Trophoblast cell (in vitro differentiated cells and primary cell): ENCODE data around the gene HIGD2A.

Experiments
- DNase-seq, 2 donors: peaks; one replicate each; pipeline ENCODE4 v3.0.0-alpha.2; 2016
- H2AFZ ChIP-seq: 2 replicates; pipeline ENCODE4 v1.6.1; 2013; ENCODE audit warnings: low read length, moderate library complexity, mild to moderate bottlenecking; ENCODE audit not compliant: insufficient read depth, poor library complexity
- H2AK5ac ChIP-seq: 2 replicates; pipeline ENCODE4 v1.6.1; 2013; ENCODE audit warnings: mild to moderate bottlenecking, low read length
- H2BK120ac ChIP-seq: 2 replicates; pipeline ENCODE4 v1.6.1; 2013; ENCODE audit warnings: low read length, mild to moderate bottlenecking, moderate library complexity; ENCODE audit not compliant: insufficient read depth, poor library complexity
- H2BK12ac ChIP-seq: 2 replicates; pipeline ENCODE4 v1.6.1; 2013; ENCODE audit warnings: mild to moderate bottlenecking, low read length, moderate library complexity
- H2BK5ac ChIP-seq: 2 replicates; pipeline ENCODE4 v1.6.1; 2013; ENCODE audit warnings: low read length, low read depth, moderate library complexity, mild to moderate bottlenecking; ENCODE audit not compliant: poor library complexity
- H3K14ac ChIP-seq: 2 replicates; pipeline ENCODE4 v1.6.1; 2013; ENCODE audit warnings: mild to moderate bottlenecking, low read length
- H3K18ac ChIP-seq: 2 replicates; pipeline ENCODE4 v1.6.1; 2013; ENCODE audit warnings: mild to moderate bottlenecking, low read length
- H3K23ac ChIP-seq: 2 replicates; pipeline ENCODE4 v1.6.1; 2013; ENCODE audit warnings: low read length
- H3K27ac ChIP-seq: 2 replicates; pipeline ENCODE4 v1.5.1; 2013; ENCODE audit warnings: low read depth, mild to moderate bottlenecking, inconsistent platforms, low read length, moderate library complexity
- H3K27me3 ChIP-seq: 2 replicates; pipeline ENCODE4 v1.6.1; 2013; ENCODE audit warnings: inconsistent platforms, mild to moderate bottlenecking, low read length, moderate library complexity; ENCODE audit not compliant: insufficient read depth
- H3K36me3 ChIP-seq, 2 experiments: 1 replicate in 1 of 2; 2 replicates in 1 of 2; pipeline ENCODE4 v1.6.1; 2013; ENCODE audit warnings: low read length in 2 of 2, mild to moderate bottlenecking in 2 of 2, moderate library complexity in 1 of 2; ENCODE audit not compliant: insufficient read depth in 2 of 2, control insufficient read depth in 1 of 2
- H3K4ac ChIP-seq: 2 replicates; pipeline ENCODE4 v1.6.1; 2013; ENCODE audit warnings: low read depth, mild to moderate bottlenecking, low read length, moderate library complexity
- H3K4me1 ChIP-seq, 2 experiments: 1 replicate in 1 of 2; 2 replicates in 1 of 2; pipeline ENCODE4 v1.6.1; 2013; ENCODE audit warnings: low read length in 2 of 2, mild to moderate bottlenecking in 2 of 2, moderate library complexity in 1 of 2; ENCODE audit not compliant: insufficient read depth in 2 of 2, control insufficient read depth in 1 of 2
- H3K4me2 ChIP-seq: 2 replicates; pipeline ENCODE4 v1.6.1; 2013; ENCODE audit warnings: inconsistent platforms, mild to moderate bottlenecking, low read length, moderate library complexity
- H3K4me3 ChIP-seq: 2 replicates; pipeline ENCODE4 v1.5.1; 2013; ENCODE audit warnings: mild to moderate bottlenecking, low read depth, low read length, inconsistent platforms
- H3K79me1 ChIP-seq: one replicate; pipeline ENCODE4 v1.6.1; 2013; ENCODE audit warnings: low read length
- H3K79me2 ChIP-seq: 2 replicates; pipeline ENCODE4 v1.6.1; 2013; ENCODE audit warnings: low read length, mild to moderate bottlenecking; ENCODE audit not compliant: control insufficient read depth, insufficient read depth, poor library complexity
- H3K9ac ChIP-seq: 2 replicates; pipeline ENCODE4 v1.6.1; 2013; ENCODE audit warnings: mild to moderate bottlenecking, low read length
- H3K9me3 ChIP-seq: 2 replicates; pipeline ENCODE4 v1.6.1; 2013; ENCODE audit warnings: low read depth, mild to moderate bottlenecking, control low read depth, inconsistent platforms, low read length; ENCODE audit not compliant: insufficient read depth
- H4K12ac ChIP-seq: 2 replicates; pipeline ENCODE4 v1.6.1; 2013; ENCODE audit warnings: low read depth, mild to moderate bottlenecking, low read length, moderate library complexity
- H4K8ac ChIP-seq: 2 replicates; pipeline ENCODE4 v1.6.1; 2013; ENCODE audit warnings: low read depth, mild to moderate bottlenecking, low read length, moderate library complexity
- H4K91ac ChIP-seq: one replicate; pipeline ENCODE4 v1.6.1; 2013; ENCODE audit warnings: low read depth, mild to moderate bottlenecking, low read length, moderate library complexity
- WGBS: extraction: QIAGEN DNeasy Blood & Tissue Kit; methylation state at CpG from one replicate; pipeline ENCODE4 v1.1.7; 2013; ENCODE audit warnings: missing lambda C conversion rate; ENCODE audit not compliant: insufficient read length, insufficient coverage; ENCODE audit errors: extremely low coverage; 5-methylcytosine and 5-hydroxymethylcytosine counted together

Gene HIGD2A

DNA sequence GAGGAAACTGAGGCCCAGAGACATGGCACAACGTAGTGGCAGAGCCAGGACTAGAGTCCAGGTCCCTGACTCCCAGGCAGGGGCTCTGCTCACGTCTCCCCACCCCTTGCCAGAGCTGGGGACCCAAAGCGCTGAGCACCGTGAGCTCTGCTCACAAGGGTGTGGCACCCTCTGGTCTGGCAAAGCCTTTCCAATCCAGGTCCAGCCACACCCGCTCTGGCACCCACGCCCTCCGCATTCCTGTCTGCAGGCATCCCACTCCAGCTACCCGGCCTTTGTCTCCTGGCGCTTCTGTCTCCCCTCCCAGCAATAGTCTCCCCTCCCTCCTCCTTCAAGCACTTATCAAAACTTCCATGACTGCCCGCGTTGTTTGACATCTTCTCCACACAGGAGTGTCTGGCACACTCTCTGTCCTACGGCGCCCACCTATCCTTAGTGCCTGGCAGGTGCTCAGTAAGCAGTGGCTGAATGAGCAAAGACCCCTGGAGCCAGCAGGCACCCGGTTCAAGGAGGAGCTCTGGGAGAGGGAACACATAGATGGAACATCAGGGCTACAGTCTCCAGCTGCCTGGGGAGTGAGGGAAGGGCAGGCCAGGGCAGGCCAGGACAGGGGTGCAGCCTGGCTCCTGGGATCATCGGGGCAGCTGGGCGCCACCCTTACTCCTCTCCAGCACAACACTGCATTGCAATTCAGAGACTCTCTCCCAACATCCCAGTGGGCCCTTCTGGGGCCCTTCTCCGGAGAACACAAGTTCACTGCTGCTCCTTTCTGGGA lies 12.0 kb downstream of the HIGD2A start:
- Histone ChIP-seq H3K79me2 (no peaks in the 10 kb centered on the region), H4K91ac (no peak overlapping the region), H4K8ac (no peak overlapping the region), H2AFZ (no peak overlapping the region), H3K4me1 (peaks cover 5 to 11% of the 10 kb centered on the region in 2 experiments), H3K9me3 (no peaks in the 10 kb centered on the region), H3K4me3 (no peak overlapping the region), H3K36me3 (peaks cover 39 to 40% of the 10 kb centered on the region in 2 experiments), H3K18ac (no peak overlapping the region), H2BK120ac (no peak overlapping the region), H3K14ac (no peak overlapping the region), H2BK12ac (no peak overlapping the region), H3K27ac (no peak overlapping the region), H3K9ac (no peak overlapping the region), H2BK5ac (no peak overlapping the region), H3K79me1 (peaks cover 2% of the 10 kb centered on the region), H3K23ac (no peak overlapping the region), H3K4ac (no peak overlapping the region), H3K4me2 (no peak overlapping the region), H4K12ac (peak overlapping the region; percentile 49), H2AK5ac (no peak overlapping the region), H3K27me3 (no peaks in the 10 kb centered on the region)
- no CpG with 5 or more reads among the region's 17 CpGs for WGBS
- DNase-seq = no peak

DNA sequence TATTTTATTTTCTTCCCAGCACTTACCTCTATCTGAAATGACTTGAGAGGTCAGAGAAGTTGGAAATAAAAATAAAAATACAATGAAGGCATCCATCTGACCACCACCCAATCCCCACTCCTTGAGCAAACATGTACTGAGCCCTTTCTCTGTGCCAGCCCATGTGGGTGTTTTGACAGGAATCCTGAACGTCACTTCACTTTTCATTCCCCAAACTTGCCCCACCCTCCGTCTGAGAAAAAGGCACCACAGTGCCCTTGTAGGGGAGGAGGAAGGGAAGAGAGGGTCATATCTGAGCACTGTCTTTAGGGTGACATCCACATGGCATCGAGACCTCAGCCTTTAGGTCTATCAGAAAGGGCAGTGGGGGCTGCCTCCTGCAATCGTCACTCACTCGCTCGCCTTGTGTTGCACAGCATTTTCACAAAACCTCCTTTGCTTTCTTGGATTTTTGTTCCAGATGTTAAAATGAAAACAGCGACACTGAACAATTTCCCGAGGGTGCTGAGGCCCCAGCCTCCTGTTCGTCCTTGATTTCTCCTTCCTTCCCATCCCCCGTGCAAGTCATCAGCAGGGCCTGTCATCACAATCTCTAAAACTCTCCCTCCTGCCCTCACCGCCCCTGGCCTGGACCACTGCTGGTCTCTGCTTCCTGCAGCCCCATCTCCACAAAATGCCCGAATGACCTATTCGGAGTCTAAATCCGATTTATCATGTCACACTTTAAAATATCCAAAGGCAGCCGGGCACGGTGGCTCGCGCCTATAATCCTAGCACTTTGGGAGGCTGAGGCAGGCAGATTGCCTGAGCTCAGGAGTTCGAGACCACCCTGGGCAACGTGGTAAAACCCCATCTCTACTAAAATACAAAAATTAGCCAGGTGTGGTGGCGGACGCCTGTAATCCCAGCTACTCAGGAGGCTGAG lies 13.0 kb downstream of the HIGD2A start:
- Histone ChIP-seq H2BK12ac (no peak overlapping the region), H3K79me2 (no peaks in the 10 kb centered on the region), H4K91ac (no peak overlapping the region), H4K12ac (no peak overlapping the region), H2AK5ac (no peak overlapping the region), H2BK120ac (no peak overlapping the region), H3K27me3 (no peaks in the 10 kb centered on the region), H3K9me3 (peaks cover 4% of the 10 kb centered on the region), H3K36me3 (peaks cover 45 to 47% of the 10 kb centered on the region in 2 experiments), H3K27ac (no peak overlapping the region), H2BK5ac (no peak overlapping the region), H2AFZ (no peak overlapping the region), H3K4me2 (no peak overlapping the region), H4K8ac (no peak overlapping the region), H3K18ac (no peak overlapping the region), H3K9ac (no peak overlapping the region), H3K4me1 (peaks cover 5 to 8% of the 10 kb centered on the region in 2 experiments), H3K4ac (no peak overlapping the region), H3K23ac (no peak overlapping the region), H3K4me3 (no peak overlapping the region), H3K79me1 (peaks cover 1% of the 10 kb centered on the region), H3K14ac (no peak overlapping the region)
- no peak for DNase-seq
- no CpG with 5 or more reads among the region's 22 CpGs for WGBS

DNA sequence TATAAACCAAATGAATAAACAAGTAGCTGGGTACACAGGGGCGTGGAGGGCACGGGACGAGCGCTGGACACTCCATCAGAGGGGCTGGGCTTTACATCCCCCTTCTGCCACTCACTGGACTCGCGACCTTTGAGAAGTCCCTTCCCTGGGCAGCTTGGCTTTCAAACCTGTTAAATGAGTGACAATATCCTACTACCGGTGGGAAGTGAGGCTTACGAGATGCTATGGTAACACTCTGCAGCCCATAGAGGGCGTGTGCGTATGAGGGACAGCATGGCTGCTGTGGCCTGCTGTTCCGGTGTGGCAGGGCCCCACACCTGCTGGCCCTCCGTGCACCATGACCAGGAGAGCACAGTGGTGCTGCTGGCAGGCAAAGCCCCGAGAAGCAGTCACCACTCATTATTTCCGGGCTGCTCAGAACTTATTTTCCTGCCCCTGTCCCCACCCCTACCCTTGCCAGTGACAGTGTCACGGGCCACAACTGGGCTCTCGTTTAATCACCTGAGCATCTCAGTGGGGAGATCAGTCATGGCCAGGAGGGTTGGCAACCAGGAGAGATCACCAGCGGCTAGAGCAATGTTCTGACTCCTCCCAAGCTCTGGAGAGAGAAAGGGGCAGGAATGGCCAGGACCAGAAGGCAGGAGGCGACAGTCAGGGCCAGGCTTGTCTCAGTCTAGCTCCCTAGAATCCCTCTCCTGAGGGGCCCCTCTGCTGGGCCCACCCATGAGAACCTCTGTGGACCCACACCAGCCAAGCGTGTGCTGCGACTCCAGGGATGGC lies 17.3 kb downstream of the HIGD2A start:
- Histone ChIP-seq H2BK5ac (no peak overlapping the region), H3K9ac (no peak overlapping the region), H3K4me2 (no peak overlapping the region), H3K9me3 (peaks cover 5% of the 10 kb centered on the region), H3K27ac (no peak overlapping the region), H3K79me1 (no peaks in the 10 kb centered on the region), H2BK120ac (no peak overlapping the region), H2BK12ac (no peak overlapping the region), H2AK5ac (no peak overlapping the region), H4K91ac (no peak overlapping the region), H3K79me2 (no peaks in the 10 kb centered on the region), H3K36me3 (peaks cover 51 to 54% of the 10 kb centered on the region in 2 experiments), H2AFZ (no peak overlapping the region), H3K4me1 (no peaks in the 10 kb centered on the region), H4K8ac (no peak overlapping the region), H3K18ac (no peak overlapping the region), H4K12ac (no peak overlapping the region), H3K4me3 (no peak overlapping the region), H3K14ac (no peak overlapping the region), H3K4ac (no peak overlapping the region), H3K27me3 (no peaks in the 10 kb centered on the region), H3K23ac (no peak overlapping the region)
- DNase-seq = peak in 1 of 2 donors; percentile 62
- WGBS = no CpG with 5 or more reads among the region's 20 CpGs

DNA sequence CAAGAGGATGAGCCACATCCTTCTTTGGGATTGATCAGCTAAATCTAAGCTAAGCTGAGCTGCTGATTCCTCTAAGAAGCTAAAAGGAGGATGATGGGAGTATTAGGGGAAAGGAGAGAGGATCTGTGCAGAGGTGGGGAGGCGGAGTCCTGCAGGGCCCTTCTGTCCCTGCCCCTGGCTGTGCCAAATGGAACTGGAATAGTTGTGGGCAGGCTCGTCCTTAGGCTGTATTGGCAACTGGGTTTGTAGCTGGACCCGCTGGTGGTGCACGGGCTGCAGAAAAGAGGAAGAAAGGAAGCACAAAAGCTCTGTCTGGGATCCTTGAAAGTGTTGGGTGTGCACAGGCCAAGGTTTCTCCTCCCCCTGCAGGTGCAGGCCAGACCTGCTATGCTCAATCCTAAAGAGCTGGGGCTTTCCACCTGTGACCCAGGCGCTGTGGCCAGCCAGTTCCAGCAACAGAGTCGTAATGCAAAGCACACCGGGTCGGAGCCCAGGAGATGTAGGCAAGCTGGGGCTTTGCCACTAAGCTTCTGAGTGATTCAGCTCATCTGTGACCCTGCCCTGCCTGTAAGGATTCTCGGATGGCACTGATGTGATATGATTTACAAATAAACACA lies 18.0 kb downstream of the HIGD2A start:
- peak in 1 of 2 donors; percentile 15 for DNase-seq
- H3K4me1 ChIP-seq = no peaks in the 10 kb centered on the region
- no peak overlapping the region for H3K4ac ChIP-seq
- no peak overlapping the region for H3K4me2 ChIP-seq
- peaks cover 46 to 54% of the 10 kb centered on the region in 2 experiments for H3K36me3 ChIP-seq
- H3K79me1 ChIP-seq = no peaks in the 10 kb centered on the region
- no peak overlapping the region for H4K91ac ChIP-seq
- H2AFZ ChIP-seq = no peak overlapping the region
- peaks cover 5% of the 10 kb centered on the region for H3K9me3 ChIP-seq
- H3K79me2 ChIP-seq = peaks cover 1% of the 10 kb centered on the region
- H4K8ac ChIP-seq = no peak overlapping the region
- H3K18ac ChIP-seq = no peak overlapping the region
- H3K23ac ChIP-seq = no peak overlapping the region
- no peak overlapping the region for H2AK5ac ChIP-seq
- no CpG with 5 or more reads among the region's 9 CpGs for WGBS
- no peak overlapping the region for H2BK12ac ChIP-seq
- H3K9ac ChIP-seq = no peak overlapping the region
- H3K27ac ChIP-seq = no peak overlapping the region
- no peaks in the 10 kb centered on the region for H3K27me3 ChIP-seq
- no peak overlapping the region for H3K14ac ChIP-seq
- H4K12ac ChIP-seq = no peak overlapping the region
- H2BK120ac ChIP-seq = no peak overlapping the region
- no peak overlapping the region for H3K4me3 ChIP-seq
- H2BK5ac ChIP-seq = no peak overlapping the region
